Lower leg skin (tissue), 4 donors: ENCODE results near the gene RALGAPA2. TPM values are rescaled to one million over a fixed set of nuclear protein-coding genes. Genes with fewer than 3 reads are reported as not detected.

Experiments used
- DNase-seq, 2 donors: peaks; one replicate each; pipeline ENCODE4 v3.0.0-alpha.2; 2019; ENCODE audit warnings: low spot score in 2 of 2
- H3K4me3 ChIP-seq: fragments of 200-600 bp; sonication (generic); 2 replicates; pipeline ENCODE4 v1.5.1; 2017; ENCODE audit warnings: mild to moderate bottlenecking, low read depth; ENCODE audit not compliant: poor library complexity, severe bottlenecking
- CTCF ChIP-seq, 3 donors: fragments of 450-650 bp; IDR thresholded peaks; one replicate each; pipeline ENCODE4 v1.5.1; 2016; ENCODE audit warnings: antibody characterized with exemption in 3 of 3, mild to moderate bottlenecking in 3 of 3, moderate library complexity in 2 of 3
- POLR2A ChIP-seq, 2 donors: fragments of 450-650 bp; IDR thresholded peaks; one replicate each; pipeline ENCODE4 v1.6.1; 2016 to 2017; ENCODE audit warnings: antibody characterized with exemption in 2 of 2, mild to moderate bottlenecking in 1 of 2, moderate library complexity in 1 of 2
- WGBS, 2 donors: methylation state at CpG; one replicate each; pipeline ENCODE4 v1.1.5; 2018; 5-methylcytosine and 5-hydroxymethylcytosine counted together
- intact Hi-C: fragments of 100-400 bp; cut with DNase I; formaldehyde crosslinking; loops from one replicate; pipeline ENCODE4 v1.15.0; 2023; ENCODE audit warnings: low total_unique reads
- total RNA-seq, 4 donors: library from RNA; depleted of rRNA; stranded (reverse); fragments of >200 nt; gene quantifications; one replicate each; pipeline ENCODE4 v1.1.0, GENCODE V29; 2016

RALGAPA2 gene
- total RNA-seq, 4 donors from 2014 or later: 56.1 to 78.8 (median 60.8) TPM

- no peak for DNase-seq
- TF ChIP-seq CTCF (IDR thresholded peaks at IDR 0.05) (no peak), POLR2A (IDR thresholded peaks at IDR 0.05) (no peak)
- no peak overlapping the region for H3K4me3 ChIP-seq
- intact Hi-C loops: no loop called here
- 93 to 94% methylated on average over 1 of the region's 1 CpG for WGBS, 2 donors
Measured at GRCh38 chr20:20561172-20561571, 151.3 kb downstream of the RALGAPA2 start.

- no peak overlapping the region for H3K4me3 ChIP-seq
- intact Hi-C loops: no loop called here
- DNase-seq: no peak
- WGBS, 2 donors: 90 to 93% methylated on average over 3 of the region's 3 CpGs
- TF ChIP-seq POLR2A (IDR thresholded peaks at IDR 0.05): no peak
- no peak for TF ChIP-seq CTCF (IDR thresholded peaks at IDR 0.05)
Measured at GRCh38 chr20:20557406-20557805, 155.0 kb downstream of the RALGAPA2 start.

- TF ChIP-seq CTCF (IDR thresholded peaks at IDR 0.05) (no peak), POLR2A (IDR thresholded peaks at IDR 0.05) (no peak)
- no peak for DNase-seq
- WGBS, 2 donors: 91 to 93% methylated on average over 1 of the region's 1 CpG
- intact Hi-C loops: no loop called here
- no peak overlapping the region for H3K4me3 ChIP-seq
Measured at GRCh38 chr20:20555838-20556237, 156.6 kb downstream of the RALGAPA2 start.

GRCh38 chr20:20554951-20555350, 157.5 kb downstream of the RALGAPA2 start:
- WGBS, 2 donors: 93 to 98% methylated on average over 2 of the region's 2 CpGs
- H3K4me3 ChIP-seq: no peak overlapping the region
- DNase-seq: no peak
- intact Hi-C loops: no loop called here
- TF ChIP-seq POLR2A (IDR thresholded peaks at IDR 0.05) (no peak), CTCF (IDR thresholded peaks at IDR 0.05) (no peak)

- TF ChIP-seq POLR2A (IDR thresholded peaks at IDR 0.05): no peak
- no peak for TF ChIP-seq CTCF (IDR thresholded peaks at IDR 0.05)
Measured at GRCh38 chr20:20553541-20553940, 158.9 kb downstream of the RALGAPA2 start.

GRCh38 chr20:20552076-20552475, 160.4 kb downstream of the RALGAPA2 start:
- H3K4me3 ChIP-seq: no peak overlapping the region
- TF ChIP-seq CTCF (IDR thresholded peaks at IDR 0.05) (no peak), POLR2A (IDR thresholded peaks at IDR 0.05) (no peak)
- intact Hi-C loops: no loop called here
- WGBS, 2 donors: 72 to 77% methylated on average over 4 of the region's 4 CpGs
- no peak for DNase-seq

More at GRCh38 chr20:20553541-20553940, 158.9 kb downstream of the RALGAPA2 start:
- intact Hi-C loops: no loop called here
- no peak overlapping the region for H3K4me3 ChIP-seq
- no peak for DNase-seq
